HG02870 (cell line): ENCODE measurements around the gene CADPS.

Experiments used
- ATAC-seq: cut with Tn5 transposase; IDR thresholded peaks from one replicate; pipeline ENCODE4 v1.9.1; 2021; ENCODE audit warnings: mild to moderate bottlenecking, moderate library complexity; ENCODE audit not compliant: unreplicated experiment

The CADPS gene

GRCh38 chr3:62378311-62378789 lies 496.9 kb downstream of the CADPS start:
- ATAC-seq = no peak

GRCh38 chr3:62376906-62377877 lies 498.0 kb downstream of the CADPS start:
- no peak for ATAC-seq

GRCh38 chr3:62376454-62376720 lies 498.8 kb downstream of the CADPS start:
- ATAC-seq = no peak

- no peak for ATAC-seq
These were observed 499.4 kb downstream of the CADPS start for GRCh38 chr3:62375655-62376453.

GRCh38 chr3:62374341-62375218 lies 500.6 kb downstream of the CADPS start:
- no peak for ATAC-seq

- ATAC-seq = no peak
These were observed 501.4 kb downstream of the CADPS start for GRCh38 chr3:62373714-62374333.

GRCh38 chr3:62373215-62373614 lies 502.0 kb downstream of the CADPS start, which contains the start of gene FEZF2:
Gene FEZF2, minus strand, starts transcription at chr3:62373550. Its CDS starts 682 bp downstream, at chr3:62372868.
- no peak for ATAC-seq

- no peak for ATAC-seq
These were observed 502.6 kb downstream of the CADPS start for GRCh38 chr3:62372621-62373041.

GRCh38 chr3:62371720-62372591 lies 503.3 kb downstream of the CADPS start:
- ATAC-seq = no peak

- no peak for ATAC-seq
These were observed 504.1 kb downstream of the CADPS start for GRCh38 chr3:62370858-62371719.

GRCh38 chr3:62370112-62370857 lies 504.9 kb downstream of the CADPS start:
- ATAC-seq = no peak

GRCh38 chr3:62369476-62369743 lies 505.8 kb downstream of the CADPS start:
- ATAC-seq = no peak

GRCh38 chr3:62368705-62369475 lies 506.3 kb downstream of the CADPS start:
- ATAC-seq = no peak

GRCh38 chr3:62368290-62368704 lies 506.9 kb downstream of the CADPS start:
- ATAC-seq = no peak

- no peak for ATAC-seq
These were observed 507.4 kb downstream of the CADPS start for GRCh38 chr3:62367763-62368195.

GRCh38 chr3:62366126-62366484 lies 509.1 kb downstream of the CADPS start:
- no peak for ATAC-seq
